Measurements from ENCODE around the gene KLRK1.
A peak's percentile ranks its signal among the peaks of the same experiment; 100 is the strongest.
"Not testable (repeated sequence)": the region's sequence is repeated elsewhere in the genome, so short reads cannot be mapped to it uniquely, and the experiment has no call there.

The KLRK1 gene

DNA sequence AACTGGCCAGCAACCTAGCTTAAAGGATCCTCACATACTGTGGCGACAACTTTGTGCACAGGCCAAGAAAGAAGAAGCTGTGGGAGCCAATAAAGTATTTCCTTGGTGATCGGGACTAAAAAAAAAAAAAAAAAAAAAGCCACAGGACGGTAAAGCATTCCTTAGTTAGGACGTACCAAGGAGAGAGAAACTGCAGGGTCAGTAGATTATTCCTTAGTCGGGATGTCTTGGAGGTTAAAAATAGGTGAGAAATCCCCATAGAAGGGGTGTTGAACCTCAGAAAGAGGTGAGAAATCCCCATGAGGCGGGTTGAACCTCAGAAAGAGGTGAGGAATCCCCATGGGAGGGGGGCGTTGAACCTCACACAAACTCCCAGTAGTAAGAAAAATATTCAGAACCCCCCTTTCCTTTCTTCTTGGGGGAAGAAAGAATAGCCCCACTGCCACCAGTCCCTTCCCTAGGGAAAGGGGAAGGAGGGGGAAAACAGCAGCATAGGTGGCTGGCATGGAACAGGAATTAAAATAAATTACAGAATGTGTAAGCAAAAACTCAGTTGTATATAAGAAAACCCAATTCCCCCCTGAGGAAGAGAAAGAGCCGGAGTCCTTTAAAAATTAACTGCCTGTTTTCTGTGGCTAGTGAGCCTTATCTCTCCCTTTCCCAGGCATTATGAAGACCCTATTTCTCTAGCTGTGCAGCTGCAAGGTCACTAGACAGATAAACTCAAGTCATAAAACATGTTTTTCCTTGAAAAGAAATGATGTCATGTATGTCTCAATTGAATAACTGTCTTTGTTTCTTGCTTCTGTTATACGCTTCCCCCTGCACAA lies 26.8 kb downstream of the KLRK1 start:
- DNase-seq (ENCODE audit: low spot score): no peak

DNA sequence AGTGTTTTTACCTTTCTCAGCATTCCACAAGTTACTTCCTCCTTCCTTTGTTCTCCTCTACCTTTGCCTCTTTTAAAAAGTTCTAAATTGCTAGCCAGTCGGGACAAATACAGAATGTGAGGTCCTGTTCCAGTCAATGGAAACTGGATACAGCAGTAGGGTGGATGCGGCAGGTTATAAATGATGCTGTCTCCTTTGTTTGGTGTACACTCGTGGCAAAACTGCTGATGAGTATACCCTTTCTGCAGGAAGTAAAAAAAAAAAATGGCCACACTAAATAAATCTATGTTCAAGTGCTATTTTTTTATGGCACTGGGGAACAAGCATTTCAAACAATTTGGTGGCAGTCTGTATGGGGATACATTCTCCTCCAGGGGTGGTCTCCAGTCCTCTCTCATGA lies 27.5 kb downstream of the KLRK1 start:
- no peak for DNase-seq (ENCODE audit: low spot score)

DNA sequence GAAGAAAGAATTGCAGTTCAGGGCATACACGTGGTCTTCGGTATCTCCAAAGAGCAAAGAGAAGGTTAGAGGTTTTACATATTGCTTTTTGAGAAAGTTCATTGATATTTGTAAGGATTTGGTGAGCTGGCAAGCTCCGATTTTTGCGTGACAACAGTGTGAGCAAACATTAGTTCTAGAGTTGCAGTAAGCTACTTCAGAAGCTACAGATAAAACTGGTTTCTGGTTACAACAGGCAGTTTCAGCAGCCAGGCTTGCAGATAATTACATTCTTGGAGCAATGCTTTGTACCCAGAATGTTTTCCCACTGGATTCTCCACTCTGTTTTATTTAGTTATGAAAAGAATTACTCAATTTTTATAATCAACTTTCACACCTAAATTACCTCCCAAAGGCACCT lies 28.2 kb downstream of the KLRK1 start:
- DNase-seq (ENCODE audit: low spot score): no peak

DNA sequence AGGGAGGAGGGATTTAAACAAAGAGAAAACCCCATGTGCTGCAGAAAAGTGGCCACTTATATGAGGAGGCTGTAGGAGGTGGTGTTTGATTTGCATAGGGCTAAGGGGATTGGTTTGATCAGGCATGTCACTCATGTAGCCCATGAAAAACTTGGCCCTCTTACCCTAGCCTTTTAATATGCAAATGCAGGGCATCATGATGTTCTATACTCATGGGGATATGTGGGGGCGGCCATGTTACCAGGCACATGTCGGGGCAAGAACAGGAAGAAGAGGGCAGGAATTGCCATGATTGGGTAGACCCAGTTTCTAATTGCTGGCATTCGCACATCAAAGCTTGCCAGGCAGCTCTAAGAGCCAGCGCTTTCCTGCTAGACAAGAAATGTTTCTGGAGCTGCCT lies 28.8 kb downstream of the KLRK1 start:
- no peak for DNase-seq (ENCODE audit: low spot score)

DNA sequence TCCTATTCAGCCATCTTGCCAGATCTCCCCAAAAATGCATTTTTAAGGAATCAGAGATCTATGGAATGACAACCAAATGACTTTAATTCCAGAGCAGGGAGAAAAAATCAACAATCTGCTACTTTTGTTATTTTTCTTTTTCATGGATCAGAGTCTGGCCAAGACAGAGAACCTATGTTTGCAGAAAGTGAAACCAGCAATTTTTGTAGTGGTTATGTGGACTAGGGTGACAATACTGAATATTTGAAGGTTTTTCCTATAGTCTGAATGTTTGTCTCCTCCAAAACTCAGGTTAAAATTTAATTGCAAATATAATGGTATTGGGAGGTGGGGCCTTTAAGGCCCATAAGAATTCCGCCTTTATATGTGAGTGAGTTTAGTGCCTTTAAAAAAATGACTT lies 30.9 kb downstream of the KLRK1 start:
- no peak for DNase-seq (ENCODE audit: low spot score)

DNA sequence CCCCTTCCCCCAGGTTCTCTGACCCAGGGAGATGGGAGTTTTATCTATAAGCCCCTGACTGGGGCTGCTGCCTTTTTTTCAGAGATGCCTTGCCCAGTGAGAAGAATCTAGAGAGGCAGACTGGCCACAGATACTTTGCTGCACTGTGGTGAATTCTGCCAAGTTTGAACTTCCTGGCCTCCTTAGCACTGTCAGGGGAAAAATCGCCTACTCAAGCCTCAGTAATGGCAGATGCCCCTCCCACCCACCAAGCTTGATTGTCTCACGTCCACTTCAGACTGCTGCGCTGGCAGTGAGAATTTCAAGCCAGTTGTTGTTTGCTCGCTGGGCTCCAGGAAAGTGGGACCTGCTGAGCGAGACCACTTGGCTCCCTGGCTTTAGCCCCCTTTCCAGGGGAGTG lies 31.7 kb downstream of the KLRK1 start:
- no peak for DNase-seq (ENCODE audit: low spot score)

DNA sequence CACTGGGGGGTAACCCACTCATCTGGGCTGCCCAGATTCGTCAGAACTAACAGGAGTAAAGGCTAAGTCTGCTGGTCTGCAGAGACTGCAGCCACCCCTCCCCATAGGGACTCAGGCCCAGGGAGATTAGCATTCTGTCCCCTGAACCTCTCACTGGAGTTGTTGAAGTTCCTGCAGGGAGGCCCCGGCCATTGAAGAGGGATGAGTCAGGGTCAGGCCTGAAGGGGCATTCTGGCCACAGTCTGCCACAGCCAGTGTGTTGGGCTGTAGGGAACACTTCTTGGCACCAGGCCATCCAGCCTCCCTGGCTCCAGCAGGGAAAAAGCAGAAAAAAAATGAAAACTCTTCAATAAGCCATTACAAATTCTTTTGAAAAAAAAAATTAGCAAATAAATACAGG lies 35.3 kb downstream of the KLRK1 start:
- no peak for DNase-seq (ENCODE audit: low spot score)

DNA sequence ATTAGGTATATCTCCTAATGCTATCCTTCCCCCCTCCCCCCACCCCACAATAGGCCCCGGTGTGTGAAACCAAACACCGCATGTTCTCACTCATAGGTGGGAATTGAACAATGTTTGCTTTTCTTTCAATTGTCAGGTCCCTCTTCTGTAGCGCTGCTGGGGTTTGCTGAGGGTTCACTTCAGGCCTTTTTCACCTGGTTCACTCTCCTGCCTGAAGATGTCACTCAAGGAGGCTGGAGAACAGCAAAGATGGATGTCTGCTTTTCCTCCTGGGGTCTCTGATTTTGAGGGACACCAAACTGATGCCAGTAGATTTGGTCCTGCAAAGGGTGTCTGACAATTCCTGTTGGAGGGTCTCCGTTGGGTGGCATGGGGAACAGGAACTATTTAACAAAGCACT lies 35.8 kb downstream of the KLRK1 start:
- no peak for DNase-seq (ENCODE audit: low spot score)

DNA sequence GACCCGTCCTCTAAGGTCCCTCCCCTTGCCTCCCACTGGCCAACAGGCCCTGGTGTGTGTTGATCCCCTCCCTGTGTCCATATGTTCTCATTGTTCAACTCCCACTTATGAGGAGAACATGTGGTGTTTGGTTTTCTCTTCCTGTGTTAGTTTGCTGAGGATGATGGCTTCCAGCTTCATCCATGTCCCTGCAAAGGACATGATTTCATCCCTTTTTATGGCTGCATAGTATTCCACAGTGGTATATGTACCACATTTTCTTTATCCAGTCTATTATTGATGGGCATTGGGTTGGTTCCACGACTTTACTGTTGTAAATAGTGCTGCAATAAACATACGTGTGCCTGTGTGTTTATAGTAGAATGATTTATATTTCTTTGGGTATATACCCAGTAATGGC lies 38.4 kb downstream of the KLRK1 start:
- DNase-seq (ENCODE audit: low spot score): not testable (repeated sequence)

DNA sequence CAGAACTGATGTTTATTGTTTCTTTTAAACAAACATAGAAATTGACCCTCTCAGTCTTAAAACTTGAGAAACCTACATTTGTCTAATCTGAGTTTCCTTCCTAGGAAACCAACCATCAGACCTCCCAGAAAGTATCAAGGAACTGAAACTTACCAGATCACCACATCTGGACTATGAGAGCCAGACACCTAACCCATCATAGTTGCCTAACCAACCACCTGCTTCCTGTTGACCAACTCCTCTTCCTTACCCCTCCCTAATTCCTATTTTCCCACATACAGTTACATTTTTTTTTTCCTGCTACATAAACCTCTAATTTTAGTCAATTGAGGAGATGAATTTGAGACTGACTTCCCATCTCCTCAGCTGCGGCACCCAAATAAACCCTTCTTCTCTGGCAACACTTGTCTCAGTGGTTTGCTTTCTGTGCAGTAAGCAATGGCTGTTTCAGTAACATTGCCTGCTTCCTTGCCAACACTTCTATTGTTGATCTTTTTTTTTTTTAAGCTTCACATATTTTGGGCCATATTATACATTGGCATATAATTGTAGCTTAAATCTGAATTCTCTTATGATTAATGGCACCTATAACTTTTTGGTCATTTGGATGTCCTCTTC lies 47.8 kb downstream of the KLRK1 start:
- DNase-seq (ENCODE audit: low spot score): no peak

DNA sequence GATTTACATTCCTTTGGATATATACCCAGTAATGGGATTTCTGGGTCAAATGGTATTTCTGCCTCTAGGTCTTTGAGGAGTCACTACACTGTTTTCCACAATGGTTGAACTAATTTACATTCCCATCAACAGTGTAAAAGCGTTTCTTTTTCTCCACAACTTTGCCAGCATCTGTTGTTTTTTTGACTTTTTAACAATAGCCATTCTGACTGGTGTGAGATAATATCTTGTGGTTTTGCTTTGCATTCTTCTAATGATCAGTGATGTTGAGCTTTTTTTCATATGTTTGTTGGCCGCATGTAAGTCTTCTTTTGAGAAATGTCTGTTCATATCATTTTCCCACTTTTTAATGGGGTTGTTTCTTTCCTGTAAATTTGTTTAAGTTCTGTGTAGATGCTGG lies 48.9 kb downstream of the KLRK1 start:
- not testable (repeated sequence) for DNase-seq (ENCODE audit: low spot score)

DNA sequence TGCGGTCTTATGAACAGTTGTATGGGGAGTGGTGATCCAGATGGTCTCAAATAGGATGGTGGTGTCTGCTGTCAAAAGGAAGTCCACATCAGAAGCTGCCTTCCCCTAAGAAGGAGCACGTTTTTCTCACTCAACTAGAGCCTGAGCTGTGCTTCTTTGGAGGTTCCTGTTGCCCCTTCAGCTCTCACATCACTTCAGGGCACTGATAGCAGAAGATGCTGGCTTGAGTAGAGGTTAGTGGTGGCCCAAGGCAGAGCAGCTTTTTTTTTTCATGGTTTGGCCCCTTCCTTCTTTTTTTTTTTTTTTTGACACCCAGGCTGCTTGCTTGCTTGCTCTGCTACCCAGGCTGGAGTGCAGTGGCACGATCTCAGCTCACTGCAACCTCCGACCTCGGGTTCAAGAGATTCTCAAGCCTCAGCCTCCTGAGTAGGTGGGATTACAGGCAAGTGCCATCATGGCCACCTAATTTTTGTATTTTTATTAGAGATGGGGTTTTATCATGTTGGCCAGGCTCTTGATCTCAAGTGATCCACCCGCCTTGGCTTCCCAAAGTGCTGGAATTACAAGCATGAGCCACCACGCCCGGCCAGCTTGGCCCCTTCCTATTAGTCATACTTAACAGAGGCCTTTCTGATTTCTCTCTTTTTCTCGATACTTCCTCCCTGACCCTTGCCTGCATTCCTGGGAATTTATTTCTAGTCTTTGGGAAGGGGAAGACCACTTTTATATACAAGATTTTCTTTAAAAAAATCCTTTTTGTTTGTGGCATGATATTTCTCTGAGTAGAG lies 50.6 kb downstream of the KLRK1 start:
- no peak for DNase-seq (ENCODE audit: low spot score)

DNA sequence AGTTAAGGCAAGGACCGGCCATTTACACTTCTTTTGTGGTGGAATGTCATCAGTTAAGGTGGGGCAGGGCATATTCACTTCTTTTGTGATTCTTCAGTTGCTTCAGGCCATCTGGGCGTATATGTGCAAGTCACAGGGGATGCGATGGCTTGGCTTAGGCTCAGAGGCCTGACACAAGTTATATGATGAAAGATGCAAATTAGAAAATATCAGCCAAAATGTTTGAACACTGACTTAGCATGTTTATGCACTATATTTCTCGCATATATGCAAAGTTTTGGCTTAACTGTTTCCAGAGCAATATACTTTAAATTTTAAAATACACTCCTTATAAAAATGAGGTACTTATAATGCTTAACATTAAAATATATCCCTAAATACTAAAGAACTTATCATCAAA lies 51.4 kb downstream of the KLRK1 start:
- DNase-seq (ENCODE audit: low spot score): not testable (repeated sequence)

DNA sequence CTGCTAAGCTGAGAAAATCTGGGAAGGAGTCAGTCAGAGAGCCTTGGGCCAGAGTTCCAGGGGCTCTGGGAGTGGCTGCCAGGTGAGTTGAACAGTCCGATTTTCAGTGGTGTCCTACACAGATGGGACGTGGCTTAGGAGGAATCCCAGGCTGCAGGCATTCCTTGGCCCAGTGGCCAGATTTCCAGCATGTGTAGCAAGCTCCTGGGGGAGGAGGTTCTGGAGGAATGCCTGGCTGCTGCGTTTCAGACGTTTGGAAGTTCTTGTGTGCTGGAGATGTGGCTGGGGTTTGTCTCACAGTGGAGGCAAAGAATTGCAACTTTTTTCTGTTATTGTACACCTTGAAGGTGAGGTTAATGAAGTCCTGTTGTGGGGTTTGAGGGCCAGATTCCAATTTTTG lies 53.6 kb downstream of the KLRK1 start:
- not testable (repeated sequence) for DNase-seq (ENCODE audit: low spot score)

DNA sequence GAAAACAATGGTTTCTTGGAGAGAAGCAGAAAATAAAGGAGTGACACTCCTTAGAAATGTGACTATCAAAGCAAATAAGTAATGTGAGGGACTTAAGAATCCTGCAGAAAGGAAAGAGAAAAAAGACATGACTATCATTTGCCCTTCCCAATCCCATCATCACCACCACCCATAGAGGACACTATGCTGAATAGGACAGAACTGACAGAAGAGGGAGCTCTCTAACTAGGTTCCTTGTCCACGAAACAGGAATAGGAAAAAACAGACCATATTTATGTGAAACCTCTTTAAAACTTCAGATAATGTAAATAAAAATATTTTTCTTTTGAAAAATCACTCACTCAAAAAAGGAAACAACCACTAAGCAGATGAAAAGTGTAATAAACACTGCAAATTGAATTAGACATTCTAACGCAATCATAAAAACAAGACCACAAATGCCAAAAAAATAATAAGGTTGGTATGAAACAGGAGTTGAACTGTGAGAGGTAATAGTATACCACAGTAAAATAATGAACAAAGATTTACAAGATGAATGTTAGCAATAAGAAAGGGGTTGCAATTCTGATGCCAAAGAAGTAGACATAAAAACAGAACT lies 58.1 kb downstream of the KLRK1 start:
- DNase-seq (ENCODE audit: low spot score): peak; percentile 58

DNA sequence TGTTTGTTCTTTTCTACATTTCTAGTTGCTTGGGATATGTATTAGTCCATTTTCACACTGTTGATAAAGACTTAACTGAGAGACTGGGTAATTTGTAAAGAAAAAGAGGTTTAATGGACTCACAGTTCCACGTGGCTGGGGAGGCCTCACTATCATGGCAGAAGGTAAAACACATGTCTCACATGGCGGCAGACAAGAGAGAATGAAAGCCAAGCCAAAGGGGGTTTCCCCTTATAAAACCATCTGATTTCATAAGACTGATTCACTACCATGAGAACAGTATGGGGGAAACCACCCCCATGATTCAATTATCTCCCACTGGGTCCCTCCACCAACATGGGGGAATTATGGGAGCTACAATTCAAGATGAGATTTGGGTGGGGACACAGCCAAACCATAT lies 61.1 kb downstream of the KLRK1 start:
- not testable (repeated sequence) for DNase-seq (ENCODE audit: low spot score)

Data from iPS-NIHi11 (cell line).